NCI-H774 (cell line): ENCODE data around the gene TMEM132A.

Source experiments
- DNase-seq: peaks from one replicate; lab custom pipeline; 2025; lab: John Stamatoyannopoulos, UW

Gene TMEM132A

GRCh38 chr11:60937144-60937527, 12.9 kb downstream of the TMEM132A start:
- no peak for DNase-seq

- DNase-seq = no peak
Measured at GRCh38 chr11:60937811-60938210, 13.6 kb downstream of the TMEM132A start.

DNA sequence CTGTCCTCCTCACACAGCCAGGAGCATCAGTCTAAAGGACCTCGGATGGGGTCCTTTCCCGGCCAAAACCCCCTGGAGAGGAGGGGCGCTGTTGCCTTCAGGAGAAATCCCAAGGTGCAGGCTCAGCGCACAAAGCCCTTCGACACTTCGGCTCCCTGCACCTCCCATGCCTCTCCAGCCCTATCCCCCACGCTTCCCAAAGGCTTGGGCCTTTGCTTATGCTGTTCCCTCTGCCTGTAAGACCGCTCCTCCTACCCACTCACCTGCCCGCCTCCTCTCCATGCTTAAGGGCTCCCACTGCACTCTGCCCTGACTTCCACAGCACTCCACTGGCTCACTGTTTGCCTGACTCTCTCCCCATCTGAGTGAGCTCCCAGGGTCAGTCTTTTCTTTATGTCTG, 14.2 kb downstream of the TMEM132A start:
- no peak for DNase-seq

DNA sequence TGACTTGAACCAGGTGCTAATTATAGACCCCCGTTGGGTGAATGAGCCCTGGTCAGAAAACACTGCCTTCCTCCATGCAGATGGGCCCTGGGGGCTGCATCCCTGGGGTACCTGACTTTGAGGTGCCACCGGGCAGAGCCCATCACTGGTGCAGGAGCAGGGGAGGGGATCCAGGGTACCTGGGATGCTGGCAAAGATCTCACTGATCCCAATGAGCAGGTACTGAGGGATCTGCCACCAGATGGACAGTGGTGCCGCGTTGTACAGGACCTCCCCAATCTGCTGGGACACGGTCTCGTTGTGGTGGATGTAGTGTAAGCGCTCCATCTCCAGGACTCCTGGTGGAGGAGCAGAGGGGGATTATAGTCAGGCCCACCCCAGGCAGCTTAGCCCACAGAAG, 15.0 kb downstream of the TMEM132A start:
- no peak for DNase-seq

DNA sequence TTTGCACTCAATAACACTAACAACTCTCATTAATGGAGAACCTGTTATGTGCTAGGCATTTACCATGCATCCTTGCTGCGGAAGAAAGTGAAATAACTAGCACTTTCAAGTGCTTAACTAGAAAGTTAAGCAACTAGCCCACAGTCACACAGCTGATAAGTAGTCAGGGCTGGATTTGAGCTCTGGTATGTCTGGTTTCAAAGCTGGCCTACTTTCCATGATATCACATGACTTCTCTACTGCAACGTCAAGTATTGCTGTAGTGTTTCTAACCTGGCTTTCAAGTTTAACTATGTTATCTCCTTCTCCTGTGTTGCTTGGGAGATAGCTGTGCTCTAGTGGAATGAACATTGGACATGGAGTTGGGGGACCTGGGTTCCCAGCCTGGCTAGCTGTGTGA, 15.6 kb downstream of the TMEM132A start:
- no peak for DNase-seq

DNA sequence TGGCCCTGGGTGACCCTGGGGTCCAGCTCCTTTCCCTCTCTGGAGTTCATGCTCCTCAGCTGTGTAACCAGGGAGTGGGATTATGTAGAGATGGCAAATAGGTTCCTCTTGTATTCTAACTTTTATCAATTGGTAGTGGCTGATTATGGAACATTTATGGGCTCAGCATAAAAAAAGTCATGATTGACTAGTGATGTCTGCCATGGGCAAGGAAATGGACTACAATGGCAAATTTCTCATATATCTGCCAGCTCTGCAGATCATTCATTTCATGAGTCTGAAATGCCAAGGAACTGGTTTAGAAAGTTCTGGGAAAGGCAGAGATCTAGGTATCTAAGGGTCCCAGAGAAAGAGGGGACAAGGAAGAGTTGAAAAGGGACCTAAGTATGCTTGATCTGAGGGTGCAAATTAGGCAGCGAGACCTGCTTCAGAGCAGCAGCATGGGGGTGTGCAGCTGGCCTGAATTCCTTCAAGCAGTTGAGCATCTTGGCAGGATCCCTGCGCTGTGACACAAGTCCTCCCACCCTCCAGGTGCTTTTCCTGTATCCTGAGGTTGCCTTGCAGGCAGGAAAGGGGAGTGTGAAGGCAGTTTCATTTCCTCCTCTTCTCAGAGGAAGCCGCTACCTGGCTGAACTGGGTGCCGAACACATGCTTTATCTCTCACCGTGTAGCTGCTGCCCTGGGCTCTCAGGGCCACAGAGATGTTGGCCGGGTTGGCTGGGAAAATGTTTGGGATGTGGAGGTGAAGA, 17.3 kb downstream of the TMEM132A start:
- no peak for DNase-seq

DNA sequence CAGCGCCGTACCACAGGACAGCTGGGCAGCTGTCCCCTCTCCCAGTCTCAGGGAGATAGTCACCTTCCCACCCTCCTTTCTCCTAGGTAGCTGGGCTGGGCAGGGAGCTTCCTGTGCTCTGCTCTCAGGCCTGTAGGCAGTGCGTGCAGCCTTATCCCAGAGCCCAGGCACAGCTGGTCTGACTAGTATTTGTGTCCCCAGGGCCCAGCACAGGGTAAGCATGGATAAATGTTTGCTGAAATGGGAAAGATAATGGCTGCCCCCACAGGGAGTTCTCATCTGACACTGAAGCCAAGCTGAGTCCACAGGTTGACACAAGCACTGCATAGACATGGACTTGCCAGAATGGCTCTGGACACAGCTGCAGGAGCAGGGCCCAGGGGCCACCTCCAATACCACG, 18.0 kb downstream of the TMEM132A start:
- no peak for DNase-seq

- DNase-seq = peak; percentile 22
Measured at GRCh38 chr11:60942970-60943565, 18.8 kb downstream of the TMEM132A start.

- DNase-seq = no peak
Measured at GRCh38 chr11:60944490-60945294, 20.4 kb downstream of the TMEM132A start.

GRCh38 chr11:60945295-60945667, 21.0 kb downstream of the TMEM132A start:
- no peak for DNase-seq

GRCh38 chr11:60946601-60947264, 22.5 kb downstream of the TMEM132A start:
- DNase-seq = no peak

- no peak for DNase-seq
Measured at GRCh38 chr11:60947700-60948099, 23.4 kb downstream of the TMEM132A start.

GRCh38 chr11:60948250-60948649, 24.0 kb downstream of the TMEM132A start:
- no peak for DNase-seq

- DNase-seq = no peak
Measured at GRCh38 chr11:60950024-60950423, 25.8 kb downstream of the TMEM132A start.

DNA sequence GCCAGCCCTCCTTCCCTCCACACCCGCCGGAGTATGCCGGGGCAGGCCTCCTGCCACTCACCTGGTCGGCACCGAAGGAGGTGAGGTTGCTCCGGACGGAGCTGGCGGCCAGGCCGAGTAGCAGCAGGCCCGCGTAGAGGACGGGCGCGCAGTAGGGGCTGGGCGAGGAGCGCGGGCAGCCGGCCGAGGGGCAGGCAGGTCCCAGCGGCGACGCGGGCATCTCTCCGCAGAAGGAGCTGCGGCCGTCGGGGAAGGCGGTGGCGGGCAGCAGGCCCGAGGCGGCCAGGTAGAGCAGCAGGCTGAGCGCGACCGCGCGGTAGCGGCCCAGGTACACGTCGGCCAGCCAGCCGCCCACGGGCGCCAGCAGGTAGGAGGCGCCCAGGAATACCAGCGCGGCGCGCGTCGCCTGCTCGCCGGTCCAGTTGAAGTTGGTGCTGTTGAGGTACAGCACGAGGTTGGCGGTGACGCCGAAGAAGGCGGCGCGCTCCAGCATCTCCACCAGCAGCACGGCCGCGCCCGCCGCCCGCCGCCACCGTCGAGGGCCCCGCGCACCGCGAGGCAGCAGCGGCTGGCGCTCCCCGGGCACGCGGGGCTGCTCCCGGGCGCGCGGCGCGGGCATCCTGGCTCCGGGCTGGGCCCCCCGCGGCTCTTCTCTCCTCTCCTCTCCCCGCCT, 26.8 kb downstream of the TMEM132A start:
- no peak for DNase-seq

DNA sequence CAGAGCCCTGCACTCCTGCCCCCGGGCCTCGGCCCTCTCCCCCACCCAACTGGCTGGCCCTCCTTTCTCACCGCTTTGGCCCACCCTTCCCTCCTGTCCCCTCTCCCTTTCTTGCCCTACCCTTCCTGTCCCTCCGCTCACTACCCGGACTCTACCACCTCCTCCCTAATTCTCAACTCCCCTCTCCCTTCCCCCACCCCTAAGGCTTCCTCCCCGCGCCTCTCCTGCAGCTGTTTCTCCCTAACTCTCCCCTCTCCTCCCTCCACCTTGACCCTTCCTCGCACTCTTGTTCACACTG, 27.3 kb downstream of the TMEM132A start:
- no peak for DNase-seq

DNA sequence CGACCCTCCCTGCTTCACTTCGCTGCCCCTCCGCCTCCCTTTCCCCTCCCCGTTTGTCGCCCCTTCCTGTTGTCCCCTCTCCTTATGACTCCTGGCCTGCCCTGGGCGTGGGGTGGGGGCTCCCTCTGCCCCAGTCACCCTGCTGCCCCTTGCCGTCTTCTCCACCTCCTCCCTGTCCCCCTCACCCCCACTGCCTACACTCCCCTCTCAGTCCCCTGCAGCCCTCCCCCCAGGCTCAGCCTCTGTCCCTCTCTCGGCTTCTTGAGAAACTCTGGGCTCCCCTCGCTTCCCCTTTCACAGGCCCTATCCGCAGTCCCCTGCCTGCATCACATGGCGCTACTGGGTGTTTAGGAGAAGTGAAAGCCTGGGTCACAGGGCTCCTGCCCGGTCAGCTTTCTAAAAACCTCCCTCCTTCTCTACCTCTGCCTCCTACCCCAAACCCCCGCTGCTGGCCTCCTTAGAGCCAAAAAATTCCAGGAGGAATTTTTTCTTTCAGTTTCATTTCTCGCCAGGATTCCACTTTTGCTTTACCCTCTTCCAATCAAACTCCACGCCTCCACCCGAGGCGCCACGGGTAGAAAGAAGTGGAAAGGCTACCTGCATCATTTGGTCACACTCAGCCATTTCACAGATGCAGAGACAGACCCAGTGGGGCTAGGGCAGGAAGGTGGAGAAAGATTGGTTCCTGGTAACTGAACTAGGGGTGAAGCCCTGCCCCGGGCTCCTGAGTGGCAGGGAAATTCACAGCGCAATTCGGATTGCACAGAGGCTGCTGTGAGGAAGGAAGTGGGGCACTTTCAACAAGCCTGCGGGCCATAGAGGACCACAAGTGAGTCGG, 27.9 kb downstream of the TMEM132A start, which contains the start of gene SLC15A3:
SLC15A3 (minus strand) TSS at position 273 of the 838 bp plus-strand sequence. CDS start 625 bp downstream, outside the sequence.
- DNase-seq = no peak

- no peak for DNase-seq
Measured at GRCh38 chr11:60952742-60953170, 28.5 kb downstream of the TMEM132A start.

DNA sequence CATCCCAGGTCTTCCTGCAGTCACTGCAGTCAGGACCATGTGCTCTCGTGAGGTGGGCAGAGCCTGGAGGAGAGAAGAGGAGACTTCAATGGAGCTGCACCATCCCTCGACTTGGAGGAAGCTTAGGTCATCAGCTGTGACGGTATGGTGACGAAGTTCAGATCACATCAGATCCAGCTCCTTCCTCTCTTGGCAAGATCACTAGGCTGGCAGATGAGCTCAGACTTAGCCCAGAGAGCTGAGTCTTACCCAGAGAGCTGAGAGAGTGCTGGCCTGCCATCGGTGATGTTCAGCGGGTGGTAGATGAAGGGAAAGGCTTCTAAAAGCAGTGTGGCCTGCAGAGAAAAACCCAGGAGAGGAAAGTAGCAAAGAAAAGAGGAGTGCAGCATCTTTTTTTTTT, 29.5 kb downstream of the TMEM132A start:
- no peak for DNase-seq

- no peak for DNase-seq
Measured at GRCh38 chr11:60954421-60954820, 30.2 kb downstream of the TMEM132A start.

DNA sequence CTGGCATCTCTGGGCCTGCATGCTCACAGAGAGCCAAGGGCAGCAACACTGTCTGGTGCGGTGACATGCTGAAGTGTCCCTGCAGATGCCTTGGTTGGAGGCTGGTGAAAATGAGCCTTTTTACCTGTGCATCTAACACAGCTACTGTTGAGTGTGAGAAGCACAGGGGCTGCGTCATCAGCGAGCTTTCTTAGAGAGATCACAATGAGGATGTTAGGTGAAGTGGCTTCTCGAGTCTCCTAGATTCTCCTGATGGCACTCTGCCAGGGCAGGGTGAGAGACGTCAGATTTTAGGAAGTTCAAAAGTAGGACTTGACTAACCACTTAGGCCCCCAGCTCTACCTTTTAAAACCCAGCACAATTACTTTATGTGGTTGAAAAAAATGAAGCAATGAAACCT, 31.3 kb downstream of the TMEM132A start:
- no peak for DNase-seq
